GM21717 (cell line): Measurements from ENCODE around the gene SOX18.
"Not testable (repeated sequence)": the region's sequence is repeated elsewhere in the genome, so short reads cannot be mapped to it uniquely, and the experiment has no call there.

Experiments
- ATAC-seq: cut with Tn5 transposase; IDR thresholded peaks from one replicate; pipeline ENCODE4 v1.9.1; 2021; ENCODE audit warnings: mild to moderate bottlenecking, moderate library complexity; ENCODE audit not compliant: unreplicated experiment

SOX18 gene

GRCh38 chr20:64025101-64025825, 24.2 kb downstream of the SOX18 start:
- ATAC-seq = no peak

- ATAC-seq = no peak
Observed at GRCh38 chr20:64024141-64024990, 25.1 kb downstream of the SOX18 start.

- ATAC-seq = no peak
Observed at GRCh38 chr20:64023361-64024140, 25.9 kb downstream of the SOX18 start.

- no peak for ATAC-seq
Observed at GRCh38 chr20:64022671-64023360, 26.6 kb downstream of the SOX18 start.

GRCh38 chr20:64021124-64021975, 28.1 kb downstream of the SOX18 start:
- ATAC-seq = no peak

GRCh38 chr20:64015635-64016034, 33.8 kb downstream of the SOX18 start:
- no peak for ATAC-seq

- not testable (repeated sequence) for ATAC-seq
Observed at GRCh38 chr20:64012385-64013154, 36.9 kb downstream of the SOX18 start.

- no peak for ATAC-seq
Observed at GRCh38 chr20:64011366-64011779, 38.1 kb downstream of the SOX18 start.

- no peak for ATAC-seq
Observed at GRCh38 chr20:64010711-64011237, 38.7 kb downstream of the SOX18 start.

GRCh38 chr20:64009811-64010387, 39.5 kb downstream of the SOX18 start:
- ATAC-seq = no peak

- ATAC-seq = no peak
Observed at GRCh38 chr20:64006902-64007301, 42.5 kb downstream of the SOX18 start.

GRCh38 chr20:64006490-64006889, 42.9 kb downstream of the SOX18 start:
- ATAC-seq = no peak

- ATAC-seq = no peak
Observed at GRCh38 chr20:64005394-64005793, 44.0 kb downstream of the SOX18 start.

- ATAC-seq = no peak
Observed at GRCh38 chr20:64003960-64004725, 45.3 kb downstream of the SOX18 start.

- ATAC-seq = no peak
Observed at GRCh38 chr20:64001607-64002011, 47.8 kb downstream of the SOX18 start.

- no peak for ATAC-seq
Observed at GRCh38 chr20:64000906-64001305, 48.5 kb downstream of the SOX18 start.
